ENCODE measurements around the gene SH3PXD2B.

The SH3PXD2B gene

GRCh38 chr5:172452398-172453205 lies 1.7 kb downstream of the SH3PXD2B start:
- no peak for DNase-seq

- DNase-seq = no peak
Observed at GRCh38 chr5:172451771-172452197, 2.5 kb downstream of the SH3PXD2B start.

- no peak for DNase-seq
Observed at GRCh38 chr5:172450861-172451695, 3.2 kb downstream of the SH3PXD2B start.

- no peak for DNase-seq
Observed at GRCh38 chr5:172450453-172450852, 3.9 kb downstream of the SH3PXD2B start.

- no peak for DNase-seq
Observed at GRCh38 chr5:172448999-172449398, 5.3 kb downstream of the SH3PXD2B start.

GRCh38 chr5:172447646-172448365 lies 6.5 kb downstream of the SH3PXD2B start:
- no peak for DNase-seq

GRCh38 chr5:172446336-172447051 lies 7.8 kb downstream of the SH3PXD2B start:
- no peak for DNase-seq

- no peak for DNase-seq
Observed at GRCh38 chr5:172445866-172446265, 8.5 kb downstream of the SH3PXD2B start.

GRCh38 chr5:172444626-172445365 lies 9.5 kb downstream of the SH3PXD2B start:
- no peak for DNase-seq

- no peak for DNase-seq
Observed at GRCh38 chr5:172444110-172444510, 10.2 kb downstream of the SH3PXD2B start.

- DNase-seq = no peak
Observed at GRCh38 chr5:172443441-172444109, 10.8 kb downstream of the SH3PXD2B start.

GRCh38 chr5:172442592-172442991 lies 11.7 kb downstream of the SH3PXD2B start:
- no peak for DNase-seq

GRCh38 chr5:172441262-172441751 lies 13.0 kb downstream of the SH3PXD2B start:
- DNase-seq = no peak

- DNase-seq = no peak
Observed at GRCh38 chr5:172440486-172440885, 13.8 kb downstream of the SH3PXD2B start.

GRCh38 chr5:172439785-172440477 lies 14.4 kb downstream of the SH3PXD2B start:
- no peak for DNase-seq

GRCh38 chr5:172438319-172438668 lies 16.0 kb downstream of the SH3PXD2B start:
- DNase-seq = no peak

GRCh38 chr5:172437445-172438318 lies 16.6 kb downstream of the SH3PXD2B start:
- peak; percentile 88 for DNase-seq

- no peak for DNase-seq
Observed at GRCh38 chr5:172436879-172437369, 17.4 kb downstream of the SH3PXD2B start.
